Pons (tissue), 1 donor: ENCODE data around the gene PCYT1A.
"Not testable (repeated sequence)": the region's sequence is repeated elsewhere in the genome, so short reads cannot be mapped to it uniquely, and the experiment has no call there.

Experiments
- DNase-seq: peaks from one replicate; pipeline ENCODE4 v3.0.0-alpha.2; 2016; ENCODE audit warnings: low spot score

PCYT1A gene

GRCh38 chr3:196192524-196193051 lies 94.9 kb downstream of the PCYT1A start:
- DNase-seq = no peak

GRCh38 chr3:196192036-196192523 lies 95.4 kb downstream of the PCYT1A start:
- DNase-seq = no peak

GRCh38 chr3:196189566-196190347 lies 97.8 kb downstream of the PCYT1A start:
- DNase-seq = no peak

GRCh38 chr3:196186651-196187573 lies 100.6 kb downstream of the PCYT1A start:
- no peak for DNase-seq

- no peak for DNase-seq
These were observed 102.6 kb downstream of the PCYT1A start for GRCh38 chr3:196184881-196185280.

- not testable (repeated sequence) for DNase-seq
These were observed 103.4 kb downstream of the PCYT1A start for GRCh38 chr3:196184169-196184432.

- no peak for DNase-seq
These were observed 106.4 kb downstream of the PCYT1A start for GRCh38 chr3:196181127-196181546.

GRCh38 chr3:196180346-196180745 lies 107.2 kb downstream of the PCYT1A start:
- DNase-seq = no peak
